GM19193 (cell line): ENCODE data around the gene ALS2.
A peak's percentile ranks its signal among the peaks of the same experiment; 100 is the strongest.

Experiments used
- POLR2A ChIP-seq: IDR thresholded peaks from 4 replicates; pipeline ENCODE4 v1.6.1; 2011; ENCODE audit not compliant: insufficient read depth, insufficient read length; ENCODE audit errors: extremely low read depth

ALS2 gene

GRCh38 chr2:201780674-201781493, at the start of gene ALS2:
TSS of gene ALS2 (minus strand) at chr2:201780933. CDS start at chr2:201768885, 12,048 bp downstream.
- TF ChIP-seq POLR2A = peak; percentile 76

GRCh38 chr2:201828220-201828619, 47.5 kb upstream of the ALS2 start:
- no peak for TF ChIP-seq POLR2A

- TF ChIP-seq POLR2A = no peak
These were observed 46.9 kb upstream of the ALS2 start for GRCh38 chr2:201827621-201828020.

- TF ChIP-seq POLR2A = no peak
These were observed 43.5 kb upstream of the ALS2 start for GRCh38 chr2:201824212-201824611.

GRCh38 chr2:201821080-201821479, 40.3 kb upstream of the ALS2 start:
- no peak for TF ChIP-seq POLR2A

GRCh38 chr2:201820383-201821007, 39.8 kb upstream of the ALS2 start:
- no peak for TF ChIP-seq POLR2A

- no peak for TF ChIP-seq POLR2A
These were observed 36.2 kb upstream of the ALS2 start for GRCh38 chr2:201816657-201817575.

GRCh38 chr2:201813996-201814760, 33.4 kb upstream of the ALS2 start:
- no peak for TF ChIP-seq POLR2A

- no peak for TF ChIP-seq POLR2A
These were observed 28.9 kb upstream of the ALS2 start for GRCh38 chr2:201809633-201810032.

GRCh38 chr2:201808027-201808426, 27.3 kb upstream of the ALS2 start:
- no peak for TF ChIP-seq POLR2A

GRCh38 chr2:201807452-201807999, 26.8 kb upstream of the ALS2 start:
- TF ChIP-seq POLR2A = no peak

GRCh38 chr2:201806442-201807170, 25.9 kb upstream of the ALS2 start, which contains the start of gene CDK15:
TSS of gene CDK15 (plus strand) at chr2:201806537. CDS start at chr2:201806665, 128 bp downstream.
- TF ChIP-seq POLR2A = no peak

- TF ChIP-seq POLR2A = no peak
These were observed 17.6 kb upstream of the ALS2 start for GRCh38 chr2:201798252-201798913.

- TF ChIP-seq POLR2A = no peak
These were observed 16.6 kb upstream of the ALS2 start for GRCh38 chr2:201797175-201797840.
